GM20000 (cell line): Measurements from ENCODE around the gene ZFHX3.

Experiments used
- DNase-seq: peaks from one replicate; pipeline ENCODE4 v3.0.0; 2012; ENCODE audit warnings: low spot score
- CTCF ChIP-seq: IDR thresholded peaks from 2 replicates; pipeline ENCODE4 v1.5.1; 2012; ENCODE audit warnings: mild to moderate bottlenecking, control low read depth; ENCODE audit errors: extremely low read depth, missing control alignments

ZFHX3 gene

GRCh38 chr16:72946063-72946462 is 101.9 kb downstream of the ZFHX3 start:
- DNase-seq = no peak
- no peak for TF ChIP-seq CTCF

- TF ChIP-seq CTCF = no peak
Observed at GRCh38 chr16:72945611-72946010, 102.3 kb downstream of the ZFHX3 start.

GRCh38 chr16:72944757-72945485 is 103.0 kb downstream of the ZFHX3 start:
- no peak for DNase-seq
- TF ChIP-seq CTCF = no peak

More at GRCh38 chr16:72945611-72946010, 102.3 kb downstream of the ZFHX3 start:
- DNase-seq = no peak

GRCh38 chr16:72942021-72942420 is 105.9 kb downstream of the ZFHX3 start:
- no peak for TF ChIP-seq CTCF
- DNase-seq = no peak

GRCh38 chr16:72940886-72941285 is 107.0 kb downstream of the ZFHX3 start:
- TF ChIP-seq CTCF = no peak

GRCh38 chr16:72939247-72939646 is 108.7 kb downstream of the ZFHX3 start:
- no peak for TF ChIP-seq CTCF
- no peak for DNase-seq

More at GRCh38 chr16:72940886-72941285, 107.0 kb downstream of the ZFHX3 start:
- no peak for DNase-seq

- TF ChIP-seq CTCF = no peak
Observed at GRCh38 chr16:72938795-72939164, 109.1 kb downstream of the ZFHX3 start.

More at GRCh38 chr16:72938795-72939164, 109.1 kb downstream of the ZFHX3 start:
- DNase-seq = no peak
